NB4 (cell line): ENCODE results near the gene LILRA6.
"Not testable (repeated sequence)": the region's sequence is repeated elsewhere in the genome, so short reads cannot be mapped to it uniquely, and the experiment has no call there.

Source experiments
- CTCF ChIP-seq: IDR thresholded peaks from one replicate; pipeline ENCODE4 v1.5.1; 2012; ENCODE audit warnings: low read depth, low read length
- MYC ChIP-seq: IDR thresholded peaks from 2 replicates; pipeline ENCODE4 v1.6.1; 2011; ENCODE audit warnings: low read depth, low read length
- POLR2A ChIP-seq: IDR thresholded peaks from 2 replicates; pipeline ENCODE4 v1.6.1; 2011; ENCODE audit warnings: mild to moderate bottlenecking; ENCODE audit not compliant: insufficient read length; ENCODE audit errors: extremely low read depth

GRCh38 chr19:54280025-54280424 lies 37.4 kb upstream of the LILRA6 start:
- TF ChIP-seq CTCF, POLR2A, MYC: not testable (repeated sequence)
